LNCAP (cell line): Measurements from ENCODE around the gene RPGRIP1.

ENCODE experiments used
- CTCF ChIP-seq: fragments of 450-650 bp; IDR thresholded peaks from 2 replicates; pipeline ENCODE4 v1.5.1; 2017; ENCODE audit warnings: mild to moderate bottlenecking

RPGRIP1 gene

GRCh38 chr14:21241218-21241819 is 38.6 kb upstream of the RPGRIP1 start:
- peak; percentile 52 for TF ChIP-seq CTCF

GRCh38 chr14:21244544-21244943 is 35.3 kb upstream of the RPGRIP1 start:
- no peak for TF ChIP-seq CTCF

- TF ChIP-seq CTCF = no peak
These were observed 34.1 kb upstream of the RPGRIP1 start for GRCh38 chr14:21245813-21246212.

GRCh38 chr14:21248338-21248737 is 31.5 kb upstream of the RPGRIP1 start:
- TF ChIP-seq CTCF = no peak

GRCh38 chr14:21248739-21249411 is 31.0 kb upstream of the RPGRIP1 start:
- TF ChIP-seq CTCF = no peak

- TF ChIP-seq CTCF = no peak
These were observed 28.7 kb upstream of the RPGRIP1 start for GRCh38 chr14:21251215-21251614.

- TF ChIP-seq CTCF = no peak
These were observed 27.7 kb upstream of the RPGRIP1 start for GRCh38 chr14:21252149-21252548.
